Astrocyte of the hippocampus (primary cell): ENCODE data around the gene ABHD13.
"Not testable (repeated sequence)": the region's sequence is repeated elsewhere in the genome, so short reads cannot be mapped to it uniquely, and the experiment has no call there.

ENCODE experiments used
- DNase-seq: peaks from one replicate; pipeline ENCODE4 v3.0.0; 2011; ENCODE audit warnings: low read depth, low spot score

Gene ABHD13

DNA sequence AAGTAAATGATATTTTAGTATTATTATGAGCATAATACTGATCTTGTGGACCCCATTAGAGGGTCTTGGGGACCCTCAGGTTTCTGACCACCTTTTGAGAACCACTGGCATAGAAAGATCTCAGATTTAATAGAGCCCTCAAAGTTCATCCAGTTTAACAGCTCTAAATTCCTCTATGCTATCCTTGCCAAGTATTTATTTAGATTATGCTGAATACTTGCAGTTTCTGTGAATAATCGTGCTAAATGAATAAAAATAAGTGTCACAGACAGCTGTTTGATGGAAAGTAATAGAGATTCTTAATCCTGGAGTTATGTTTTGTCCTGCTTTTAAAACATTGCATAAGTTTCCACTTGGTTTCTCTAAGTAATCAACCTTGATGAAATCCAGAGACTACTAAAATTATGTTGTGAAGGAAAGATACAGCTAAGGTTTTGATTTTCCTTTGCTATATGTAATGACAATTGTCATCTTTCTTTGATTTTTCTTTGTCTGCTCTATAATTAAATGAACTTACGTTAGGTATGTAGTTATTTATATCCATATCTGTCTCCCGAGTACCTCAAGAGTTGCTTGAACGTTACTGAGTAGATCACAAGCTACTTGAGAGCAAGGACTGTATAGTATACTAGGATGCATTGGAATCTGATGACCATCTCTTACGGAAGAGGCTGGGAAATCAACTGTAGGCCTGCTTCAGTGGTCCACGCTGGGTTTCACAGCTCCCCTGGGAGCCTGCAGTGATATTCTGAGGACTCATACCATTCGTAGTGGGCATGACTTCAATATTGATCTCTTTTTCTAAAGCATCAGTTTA is 5.7 kb downstream of the ABHD13 start:
- DNase-seq = no peak

DNA sequence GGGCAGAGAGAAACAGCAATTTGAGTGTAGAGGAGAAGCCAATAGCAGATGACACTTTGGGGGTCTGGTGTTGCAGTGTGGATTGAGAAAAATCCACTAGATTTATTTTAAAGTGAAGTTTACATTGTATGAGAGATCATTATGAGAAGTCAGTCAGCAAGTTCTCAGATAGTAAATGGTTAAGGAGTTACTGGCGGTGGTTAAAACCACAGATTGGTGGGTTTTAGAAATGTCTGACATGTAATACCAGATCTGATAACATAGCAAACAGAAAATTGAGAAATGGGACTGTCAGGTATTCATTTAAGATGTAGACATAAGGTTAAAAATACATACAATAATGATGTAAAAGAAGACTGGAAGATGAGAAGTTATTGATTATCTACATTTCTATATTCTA is 7.2 kb downstream of the ABHD13 start:
- DNase-seq = peak; percentile 17

DNA sequence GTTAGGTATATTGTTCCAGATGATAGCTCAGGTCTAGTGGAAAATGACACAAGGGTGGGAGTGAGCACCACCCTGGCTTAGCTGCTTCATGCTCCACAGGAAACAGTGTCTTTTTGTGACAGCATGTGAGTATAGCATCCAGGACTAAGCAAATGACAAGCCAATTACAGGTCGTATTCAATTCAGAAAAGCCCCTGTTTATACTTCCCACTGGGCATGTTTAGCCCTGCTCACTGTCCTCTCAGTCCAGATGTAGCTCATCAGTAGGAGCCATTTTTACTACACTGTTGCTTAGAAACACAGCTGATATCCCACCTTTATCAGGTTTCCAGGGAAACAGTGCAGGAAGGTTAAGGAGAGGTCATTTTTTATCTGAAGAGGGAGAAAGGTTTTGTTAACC is 8.0 kb downstream of the ABHD13 start:
- DNase-seq = no peak

DNA sequence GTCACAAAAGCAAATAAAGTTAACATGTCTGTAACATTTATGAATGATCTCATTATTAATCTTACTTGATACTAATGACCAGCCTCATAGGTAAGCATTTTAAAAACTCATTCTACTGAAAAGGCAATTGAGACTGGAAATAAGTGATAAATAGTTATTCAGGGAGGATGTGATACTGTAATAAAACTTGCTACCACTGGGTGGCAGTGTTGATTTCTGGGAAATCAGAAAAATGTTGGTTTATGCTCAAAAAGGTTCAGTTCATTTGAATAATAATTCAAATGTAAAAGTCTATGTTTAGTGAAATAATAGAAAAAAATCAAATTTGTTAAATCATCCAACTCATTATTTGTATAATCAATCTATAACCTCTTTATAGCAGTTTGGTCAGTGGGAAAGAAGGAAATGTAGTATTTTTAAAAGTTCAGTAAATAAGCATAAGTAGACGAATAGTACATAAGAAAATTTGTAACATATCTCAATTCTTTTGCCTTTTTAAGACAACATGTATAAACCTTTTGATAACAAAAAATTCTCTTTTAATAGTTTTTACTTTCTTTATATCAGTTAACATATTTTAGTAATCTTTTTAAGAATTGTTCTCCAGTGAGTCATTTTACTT is 9.6 kb downstream of the ABHD13 start:
- peak; percentile 65 for DNase-seq

DNA sequence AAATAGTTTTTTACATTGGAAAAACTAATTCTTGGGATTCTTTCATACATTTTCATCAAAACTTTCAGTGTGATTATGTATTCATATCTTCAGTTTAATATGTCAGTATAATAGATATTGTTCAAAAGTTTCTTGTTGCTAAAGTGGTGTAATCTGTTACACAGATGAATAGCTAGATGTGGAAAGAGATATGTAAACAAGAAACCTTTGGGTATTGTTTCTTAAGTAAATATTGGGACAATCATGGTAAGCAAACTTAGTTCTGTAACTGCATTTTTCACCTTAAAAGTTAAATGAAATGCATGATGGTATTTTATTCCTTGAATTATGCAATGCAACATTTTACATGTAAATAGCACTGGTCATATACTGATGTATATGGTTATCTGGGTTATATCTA is 12.2 kb downstream of the ABHD13 start:
- DNase-seq = no peak

DNA sequence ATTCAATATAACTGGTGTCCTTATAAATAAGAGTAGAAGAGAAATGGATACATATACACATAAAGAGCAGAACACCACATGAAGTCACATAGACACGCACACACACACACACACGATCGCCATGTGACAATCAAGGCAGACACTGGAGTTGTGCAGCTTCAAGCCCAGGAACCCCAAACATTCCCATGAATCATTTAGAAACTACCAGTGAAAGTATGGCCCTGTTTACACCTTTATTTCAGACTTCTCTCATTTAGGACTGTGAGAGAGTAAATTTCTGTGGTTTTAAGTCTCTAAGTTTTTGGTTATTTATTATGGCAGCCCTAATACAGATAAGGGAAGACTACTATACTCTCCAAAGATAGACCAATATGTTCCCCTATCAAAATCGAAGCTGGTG is 31.0 kb downstream of the ABHD13 start:
- no peak for DNase-seq

DNA sequence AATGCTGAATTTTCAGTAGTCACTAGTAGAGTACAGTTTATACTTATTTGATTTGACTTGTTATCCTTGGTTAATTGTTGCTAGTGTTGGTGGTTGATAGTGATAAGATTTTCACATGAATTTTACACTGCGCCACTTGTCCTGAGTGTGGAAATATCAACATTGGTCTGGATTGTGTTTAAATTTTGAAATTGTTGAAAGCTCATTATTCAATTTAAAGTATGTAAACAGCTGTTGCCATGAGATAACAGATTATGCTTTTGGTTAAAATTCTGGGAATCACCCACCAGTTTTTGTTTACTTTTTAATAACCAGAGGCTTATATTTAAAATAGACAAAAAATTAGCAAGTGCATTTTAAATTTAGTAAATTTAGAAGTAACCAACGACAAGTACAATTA is 39.1 kb downstream of the ABHD13 start:
- no peak for DNase-seq

DNA sequence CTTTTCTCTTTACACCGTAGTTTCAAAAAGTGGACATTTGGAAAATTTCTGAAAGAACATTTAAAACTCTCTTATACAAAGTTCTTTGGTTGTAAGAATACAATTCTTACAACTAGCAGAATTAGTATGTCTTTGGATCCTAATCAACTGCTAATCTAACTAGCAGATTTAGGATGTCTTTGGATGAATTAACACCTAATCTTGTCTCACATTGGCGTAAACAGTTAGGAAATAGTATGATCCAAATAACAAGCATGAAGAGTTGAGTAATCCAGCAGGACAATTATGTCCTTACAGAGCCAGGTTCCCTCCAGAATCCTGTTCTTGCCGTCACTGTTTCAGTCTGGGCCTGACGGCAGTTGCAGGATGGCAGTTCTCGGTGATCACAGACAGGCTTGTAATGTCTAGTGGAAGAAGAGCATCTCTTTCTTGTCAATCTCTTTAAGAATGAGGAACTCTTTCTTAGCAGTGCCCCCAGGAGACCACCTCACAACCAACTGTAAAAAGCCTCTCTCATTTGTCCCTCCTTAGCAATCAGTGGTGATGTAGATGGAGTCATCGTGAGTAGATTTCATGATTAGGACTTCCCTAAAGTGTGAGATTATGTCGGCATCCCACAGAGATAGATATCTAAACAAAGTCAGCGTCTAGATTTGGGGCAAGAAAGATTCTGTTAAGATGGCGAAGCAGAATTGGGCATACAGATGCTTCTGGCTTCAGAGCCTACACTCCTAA is 45.6 kb downstream of the ABHD13 start:
- DNase-seq = no peak

DNA sequence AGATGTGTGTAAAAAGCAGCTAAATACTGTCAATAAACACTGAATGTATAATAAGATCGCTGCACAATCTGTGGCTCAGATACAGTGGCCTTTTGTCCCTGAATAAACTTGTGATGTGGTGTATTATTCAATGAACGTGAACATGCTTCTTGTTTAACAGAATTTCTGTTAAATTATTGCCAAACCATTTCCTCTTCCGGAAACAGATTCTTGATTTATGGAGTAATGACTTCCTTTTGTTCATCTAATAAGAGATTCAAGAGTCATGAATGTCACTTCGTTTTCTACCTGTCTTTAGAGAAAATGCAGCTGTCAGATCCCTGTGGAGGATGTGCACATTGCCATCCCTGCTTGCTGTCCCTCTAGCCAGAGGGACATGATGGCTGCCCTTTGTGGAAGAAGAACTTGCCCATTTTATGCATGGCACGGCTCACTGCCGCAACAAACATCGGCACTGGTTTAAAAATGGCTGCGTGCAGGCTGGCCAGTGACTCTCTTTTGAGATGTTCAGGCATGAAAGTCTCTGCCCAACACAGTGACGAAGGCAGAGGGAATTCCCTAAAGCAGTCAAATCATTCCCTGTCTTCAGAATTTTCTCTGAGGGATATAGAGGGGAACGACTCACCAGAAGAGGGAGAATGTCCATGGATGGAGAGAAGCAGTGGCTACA is 48.3 kb downstream of the ABHD13 start:
- no peak for DNase-seq

DNA sequence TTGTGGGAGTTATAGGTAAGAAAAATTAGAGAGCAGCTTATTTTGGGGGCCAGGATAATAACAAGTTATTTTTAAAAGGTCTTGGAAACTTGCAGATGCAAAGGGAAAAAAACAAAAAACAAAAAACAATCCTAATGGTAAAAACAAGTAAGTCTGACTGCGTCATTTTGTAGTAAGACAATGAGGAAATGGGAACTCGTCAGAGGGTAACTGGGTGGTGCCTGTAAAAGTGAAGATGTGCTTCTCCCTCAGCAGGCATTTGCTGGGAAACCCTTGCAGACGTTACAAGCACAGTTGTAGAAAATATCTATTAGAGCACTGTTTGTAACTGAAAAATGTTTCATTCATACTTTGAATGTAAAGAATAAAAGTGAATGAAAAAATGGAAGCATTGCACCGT is 49.2 kb downstream of the ABHD13 start:
- DNase-seq = no peak

DNA sequence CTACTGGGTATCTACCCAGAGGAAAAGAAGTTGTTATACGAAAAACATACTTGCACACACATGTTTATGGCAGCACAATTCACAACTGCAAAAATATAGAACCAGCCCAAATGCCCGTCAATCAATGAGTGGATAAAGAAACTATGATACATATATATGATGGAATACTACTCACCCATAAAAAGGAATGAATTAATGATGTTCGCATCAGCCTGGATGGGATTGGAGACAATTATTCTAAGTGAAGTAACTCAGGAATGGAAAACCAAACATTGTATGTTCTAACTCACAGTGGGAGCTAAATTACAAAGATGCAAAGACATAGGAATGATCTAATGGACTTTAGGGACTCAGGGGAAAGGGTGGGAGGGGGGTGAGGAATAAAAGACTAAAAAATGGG is 49.7 kb downstream of the ABHD13 start:
- not testable (repeated sequence) for DNase-seq

DNA sequence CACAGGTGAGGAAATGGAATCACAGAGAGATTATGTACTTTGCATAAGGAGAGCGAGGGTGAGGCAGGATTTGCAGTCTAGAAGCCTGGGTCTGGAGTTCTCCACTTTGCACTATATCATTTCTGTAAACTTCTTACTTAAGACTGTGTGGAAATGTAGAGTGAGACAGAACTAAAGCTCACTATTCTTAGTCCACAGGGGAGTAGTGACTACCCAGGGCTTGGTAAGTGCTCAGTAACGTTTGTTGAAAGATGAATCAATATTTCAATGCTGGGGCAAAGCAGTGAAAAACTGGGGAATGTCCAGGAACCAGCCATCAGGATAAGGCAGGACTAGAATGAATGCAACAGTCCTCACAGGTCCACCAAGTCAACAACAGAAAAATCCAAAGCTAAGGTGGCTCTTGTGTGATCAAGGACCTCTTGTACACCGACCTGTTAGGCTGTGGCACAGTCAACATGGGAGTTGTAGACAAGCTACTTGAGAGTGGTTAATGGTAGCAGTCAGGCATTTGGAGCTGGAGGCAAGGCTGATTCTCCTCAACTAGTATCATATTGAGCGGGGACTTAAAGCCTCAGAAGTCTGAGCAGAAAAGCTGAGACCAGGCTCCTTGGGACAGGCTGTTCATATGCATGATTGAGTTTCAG is 50.4 kb downstream of the ABHD13 start:
- no peak for DNase-seq

DNA sequence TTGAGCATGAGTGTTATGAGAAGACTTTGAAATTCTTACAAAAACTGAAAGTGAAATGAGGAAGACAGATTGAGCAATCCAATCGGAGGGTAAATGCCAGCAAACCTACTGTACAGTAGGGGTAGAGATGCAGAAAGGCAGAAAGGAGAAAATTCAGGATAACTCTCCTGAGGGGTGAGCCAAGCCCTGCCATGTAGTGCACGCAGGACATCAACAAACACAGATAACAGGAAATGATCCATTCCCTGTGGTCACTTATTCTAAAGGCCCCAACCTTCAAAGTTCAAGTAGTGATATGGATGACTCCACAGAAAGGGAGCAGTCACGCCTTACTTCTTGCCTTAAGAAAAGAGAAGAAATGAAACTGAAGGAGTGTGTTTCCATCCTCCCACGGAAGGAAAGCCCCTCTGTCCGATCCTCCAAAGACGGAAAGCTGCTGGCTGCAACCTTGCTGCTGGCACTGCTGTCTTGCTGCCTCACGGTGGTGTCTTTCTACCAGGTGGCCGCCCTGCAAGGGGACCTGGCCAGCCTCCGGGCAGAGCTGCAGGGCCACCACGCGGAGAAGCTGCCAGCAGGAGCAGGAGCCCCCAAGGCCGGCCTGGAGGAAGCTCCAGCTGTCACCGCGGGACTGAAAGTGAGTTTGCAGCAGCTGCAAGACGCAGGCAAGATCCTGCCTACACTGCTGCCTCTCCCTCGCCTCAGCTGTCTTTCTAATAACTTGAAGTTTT is 51.6 kb downstream of the ABHD13 start, which contains the start of gene TNFSF13B:
Gene TNFSF13B (plus strand): TSS at position 118 of the 728 bp plus-strand sequence. CDS start 178 bp downstream, at position 296.
- DNase-seq = peak; percentile 11

DNA sequence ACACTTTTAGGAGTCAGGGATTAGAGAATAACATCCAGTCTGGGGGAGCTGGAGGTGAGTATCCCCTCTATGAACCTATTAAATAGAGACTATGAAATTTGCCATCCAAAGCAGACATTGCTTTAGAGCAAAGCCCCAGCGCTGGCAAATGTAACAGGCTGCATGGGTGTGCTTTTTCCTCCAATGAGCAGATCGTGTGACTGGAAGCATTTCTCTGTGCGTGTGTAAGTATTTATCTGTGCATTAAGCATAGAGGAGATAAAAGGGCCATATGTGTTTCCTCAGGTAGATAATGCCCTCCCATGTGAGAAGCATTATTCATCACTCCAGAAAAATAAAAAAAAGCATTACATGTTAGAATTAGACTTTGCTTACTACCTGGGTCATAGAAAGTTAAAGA is 52.2 kb downstream of the ABHD13 start:
- DNase-seq = no peak

DNA sequence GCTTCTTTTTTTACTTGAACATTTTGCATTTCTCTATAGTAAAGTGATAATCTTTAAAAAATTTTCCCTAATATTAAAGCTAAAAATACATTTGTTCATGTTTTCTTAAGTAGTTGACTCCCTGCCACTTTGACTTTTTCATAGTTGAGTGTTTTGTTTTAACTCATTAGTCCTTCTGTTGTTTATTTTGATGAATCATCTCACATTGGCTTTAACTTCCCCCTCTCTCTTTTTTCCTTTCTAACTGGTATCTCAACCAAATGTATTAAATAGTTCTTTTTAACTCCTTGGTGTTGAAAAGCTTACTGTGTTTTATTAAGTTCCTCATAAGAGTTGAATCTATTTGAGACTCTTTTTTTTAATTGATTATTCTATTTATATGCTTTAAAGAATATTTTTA is 54.1 kb downstream of the ABHD13 start:
- DNase-seq = peak; percentile 9

DNA sequence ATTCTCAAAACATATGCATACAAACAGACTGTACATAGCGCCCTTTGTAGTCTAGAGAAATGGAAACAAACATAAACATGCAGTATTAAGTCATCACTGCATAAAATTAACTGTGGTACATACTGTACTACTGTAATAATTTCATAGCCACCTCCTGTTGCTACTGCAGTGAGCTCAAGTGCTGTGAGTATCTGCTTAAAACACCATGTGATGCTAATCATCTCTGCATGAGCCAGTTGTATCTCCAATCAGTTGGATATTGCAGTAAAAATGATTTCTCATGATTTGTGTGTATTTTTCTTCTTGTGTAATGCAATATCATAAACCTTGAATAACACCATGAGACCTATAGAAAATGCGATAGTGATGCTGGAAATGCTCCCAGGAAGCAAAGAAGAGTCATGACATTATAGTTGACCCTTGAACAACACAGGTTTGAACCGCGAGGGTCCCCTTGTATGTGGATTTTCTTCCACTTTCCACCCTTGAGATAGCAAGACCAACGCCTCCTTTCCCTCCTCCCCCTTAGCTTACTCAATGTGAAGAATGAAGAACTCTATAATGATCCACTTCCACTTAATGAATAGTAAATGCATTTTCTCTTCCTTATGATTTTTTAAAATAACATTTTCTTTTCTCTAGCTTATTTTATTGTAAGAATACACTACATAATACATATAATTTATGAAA is 55.4 kb downstream of the ABHD13 start:
- no peak for DNase-seq

DNA sequence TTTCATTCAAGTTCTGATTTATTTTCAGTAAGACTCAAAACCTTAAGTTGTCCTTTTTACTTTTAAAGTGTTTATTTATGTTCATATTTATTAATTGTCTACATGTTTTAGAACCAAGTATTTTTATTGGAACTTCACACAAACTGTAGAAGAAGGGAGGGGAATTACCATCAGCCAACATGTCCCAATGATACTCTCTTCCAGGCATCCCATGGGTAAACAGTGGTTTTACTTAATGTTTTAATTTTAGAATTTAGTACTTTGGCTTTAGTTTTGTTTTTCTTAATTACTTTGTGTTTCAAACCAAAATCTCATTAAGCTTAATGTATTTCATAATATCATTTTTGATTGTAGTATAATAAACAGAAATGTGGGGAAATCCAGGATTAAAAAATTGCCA is 56.5 kb downstream of the ABHD13 start:
- no peak for DNase-seq

DNA sequence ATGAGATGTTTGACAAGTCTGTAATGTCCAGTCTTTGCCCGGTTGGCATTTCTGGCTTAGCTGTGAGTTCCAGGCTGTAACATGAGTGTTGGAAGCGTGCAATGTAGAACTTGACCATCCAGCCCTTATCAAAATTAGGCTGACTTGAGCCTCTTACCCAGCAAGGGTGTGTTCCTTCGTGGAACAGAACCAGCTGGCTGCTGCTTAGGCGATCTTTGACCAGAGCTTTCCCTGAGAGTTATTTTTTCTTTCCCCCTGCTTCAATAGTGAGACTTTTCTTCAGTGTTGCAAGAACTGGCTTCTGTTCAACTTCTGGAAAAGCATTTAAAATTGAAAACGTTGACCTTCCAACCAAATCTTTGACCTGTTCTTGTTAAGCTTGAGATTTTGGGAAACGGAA is 57.9 kb downstream of the ABHD13 start:
- no peak for DNase-seq

DNA sequence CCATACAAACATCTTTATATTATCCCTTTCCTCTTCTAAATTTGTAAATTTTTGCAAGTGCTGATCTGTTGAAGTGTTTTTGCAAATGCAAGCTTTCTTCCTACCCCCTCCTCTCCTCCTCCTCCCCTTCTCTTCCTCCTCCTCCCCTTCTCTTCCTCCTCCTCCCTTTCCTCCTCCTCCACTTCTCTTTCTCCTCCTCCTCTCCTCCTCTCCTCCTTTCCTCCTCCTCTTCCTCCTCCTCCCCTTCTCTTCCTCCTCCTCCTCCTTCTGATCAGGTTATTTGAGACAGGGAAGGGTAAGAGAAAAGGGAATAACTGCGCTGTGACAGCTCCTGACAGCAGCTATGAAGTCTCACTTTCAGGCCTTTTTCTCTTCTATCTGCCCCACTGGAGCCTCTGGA is 60.3 kb downstream of the ABHD13 start:
- no peak for DNase-seq

DNA sequence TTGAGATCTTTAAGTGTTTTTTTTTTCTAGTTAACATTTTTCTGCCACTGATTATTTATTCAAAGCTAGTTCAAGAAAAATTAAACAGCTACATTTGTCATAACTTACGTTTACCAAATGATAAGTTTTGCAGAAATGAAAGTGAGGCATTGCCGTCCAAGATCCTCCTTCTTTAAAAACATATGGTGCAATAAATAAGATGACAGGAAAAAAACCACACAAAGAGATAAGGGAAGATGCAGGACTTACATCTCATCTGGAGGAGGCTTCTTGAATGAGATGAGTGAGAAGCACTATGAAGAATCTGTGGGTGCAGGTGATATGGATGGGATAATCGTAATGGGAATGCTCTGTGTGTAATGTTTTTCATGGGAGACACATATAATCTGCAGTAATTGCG is 63.7 kb downstream of the ABHD13 start:
- no peak for DNase-seq
